Erythroblast (primary cell): ENCODE results near the gene CDKAL1.

Experiments used
- GATA1 ChIP-seq: IDR thresholded peaks from 2 replicates; pipeline ENCODE4 v1.6.1; 2011; ENCODE audit warnings: low read depth, mild to moderate bottlenecking, control low read depth, low read length, moderate library complexity
- POLR2A ChIP-seq: IDR thresholded peaks from 2 replicates; pipeline ENCODE4 v1.6.1; 2011; ENCODE audit warnings: mild to moderate bottlenecking, low read length

DNA sequence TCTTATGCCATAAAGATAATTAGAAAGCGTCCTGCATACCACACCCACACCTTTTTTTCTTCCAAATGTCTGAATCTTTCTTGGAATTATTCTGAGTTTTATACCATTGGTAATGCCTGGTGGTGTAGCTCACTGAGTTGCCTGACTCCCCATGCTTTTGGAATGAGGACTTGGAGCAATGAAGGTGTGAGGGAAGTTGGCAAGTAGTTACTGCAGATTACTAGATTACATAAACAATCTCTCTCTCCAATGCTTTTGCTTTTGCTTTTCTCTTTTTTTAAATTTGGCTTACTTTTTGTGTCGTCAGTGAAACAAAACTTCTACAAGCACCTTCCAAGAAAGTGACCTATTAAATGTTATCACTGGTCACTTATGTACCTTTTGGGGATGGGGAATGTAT lies 653.2 kb downstream of the CDKAL1 start:
- TF ChIP-seq POLR2A = no peak
- TF ChIP-seq GATA1 = no peak
